Measurements from ENCODE around the gene CCDC191.

- TF ChIP-seq, protein P1, sequence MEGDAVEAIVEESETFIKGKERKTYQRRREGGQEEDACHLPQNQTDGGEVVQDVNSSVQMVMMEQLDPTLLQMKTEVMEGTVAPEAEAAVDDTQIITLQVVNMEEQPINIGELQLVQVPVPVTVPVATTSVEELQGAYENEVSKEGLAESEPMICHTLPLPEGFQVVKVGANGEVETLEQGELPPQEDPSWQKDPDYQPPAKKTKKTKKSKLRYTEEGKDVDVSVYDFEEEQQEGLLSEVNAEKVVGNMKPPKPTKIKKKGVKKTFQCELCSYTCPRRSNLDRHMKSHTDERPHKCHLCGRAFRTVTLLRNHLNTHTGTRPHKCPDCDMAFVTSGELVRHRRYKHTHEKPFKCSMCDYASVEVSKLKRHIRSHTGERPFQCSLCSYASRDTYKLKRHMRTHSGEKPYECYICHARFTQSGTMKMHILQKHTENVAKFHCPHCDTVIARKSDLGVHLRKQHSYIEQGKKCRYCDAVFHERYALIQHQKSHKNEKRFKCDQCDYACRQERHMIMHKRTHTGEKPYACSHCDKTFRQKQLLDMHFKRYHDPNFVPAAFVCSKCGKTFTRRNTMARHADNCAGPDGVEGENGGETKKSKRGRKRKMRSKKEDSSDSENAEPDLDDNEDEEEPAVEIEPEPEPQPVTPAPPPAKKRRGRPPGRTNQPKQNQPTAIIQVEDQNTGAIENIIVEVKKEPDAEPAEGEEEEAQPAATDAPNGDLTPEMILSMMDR (IDR thresholded peaks at IDR 0.05) = no peak
- no peak for TF ChIP-seq POLR2A (IDR thresholded peaks at IDR 0.05)
These were observed 50.8 kb downstream of the CCDC191 start for GRCh38 chr3:114005481-114005880.

All from thyroid gland (tissue), 4 donors.